Stimulated activated CD4-positive, alpha-beta T cell treated with anti-CD3 and anti-CD28 coated beads, Interleukin-4, amount 100 ng/mL, for 48 hours (primary cell): ENCODE data around the gene HCK.

Source experiments
- DNase-seq, 2 donors: peaks; one replicate each; pipeline ENCODE4 v3.0.0-alpha.2; 2020; ENCODE audit warnings: low read depth in 2 of 2

Gene HCK

DNA sequence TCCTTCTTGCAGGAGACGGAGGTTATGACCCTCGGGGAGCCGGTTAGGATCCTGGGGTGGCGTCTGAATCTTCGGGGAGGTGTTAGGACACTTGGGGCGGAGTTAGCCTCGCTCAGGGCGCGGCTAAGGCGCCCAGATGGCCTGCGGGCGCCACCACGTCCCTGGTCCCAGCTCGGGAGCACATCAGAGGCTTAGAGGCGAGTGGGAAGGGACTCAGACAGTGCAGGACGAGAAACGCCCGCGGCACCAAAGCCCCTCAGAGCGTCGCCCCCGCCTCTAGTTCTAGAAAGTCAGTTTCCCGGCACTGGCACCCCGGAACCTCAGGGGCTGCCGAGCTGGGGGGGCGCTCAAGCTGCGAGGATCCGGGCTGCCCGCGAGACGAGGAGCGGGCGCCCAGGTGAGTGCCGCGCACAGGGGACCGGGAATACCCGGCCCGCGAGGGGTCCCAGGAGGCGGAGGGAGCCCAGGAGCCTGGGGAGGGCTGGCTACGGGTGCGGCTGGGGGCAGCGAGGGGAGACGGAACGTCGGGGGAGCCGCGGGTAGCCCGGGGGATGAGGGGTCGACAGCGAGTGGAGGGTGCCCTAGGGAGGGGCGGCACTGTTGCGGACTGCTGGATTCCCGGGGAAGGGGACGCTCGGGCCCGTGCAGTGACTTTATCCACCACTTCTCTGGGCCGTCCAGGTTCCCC, at the start of gene HCK:
HCK (plus strand) TSS at position 153 of the 688 bp plus-strand sequence.
- DNase-seq: no peak

GRCh38 chr20:32003325-32003724, 48.7 kb upstream of the HCK start:
- DNase-seq: no peak

GRCh38 chr20:32004963-32005362, 47.1 kb upstream of the HCK start:
- no peak for DNase-seq

DNA sequence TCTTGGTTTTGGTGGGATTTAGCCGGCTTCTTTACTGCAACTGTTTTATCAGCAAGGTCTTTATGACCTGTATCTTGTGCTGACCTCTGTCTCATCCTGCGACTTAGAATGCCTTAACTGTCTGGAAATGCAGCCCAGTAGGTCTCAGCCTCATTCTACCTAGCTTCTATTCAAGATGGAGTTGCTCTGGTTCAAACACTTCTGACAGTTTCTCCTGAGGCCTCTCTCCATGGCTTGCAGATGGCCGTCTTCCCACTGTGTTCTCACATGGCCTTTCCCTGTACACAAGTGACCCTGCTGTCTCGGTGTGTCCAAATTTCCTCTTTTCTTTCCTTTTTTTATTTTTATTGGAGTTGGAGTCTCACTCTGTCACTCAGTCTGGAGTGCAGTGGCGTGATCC, 46.0 kb upstream of the HCK start:
- no peak for DNase-seq

DNA sequence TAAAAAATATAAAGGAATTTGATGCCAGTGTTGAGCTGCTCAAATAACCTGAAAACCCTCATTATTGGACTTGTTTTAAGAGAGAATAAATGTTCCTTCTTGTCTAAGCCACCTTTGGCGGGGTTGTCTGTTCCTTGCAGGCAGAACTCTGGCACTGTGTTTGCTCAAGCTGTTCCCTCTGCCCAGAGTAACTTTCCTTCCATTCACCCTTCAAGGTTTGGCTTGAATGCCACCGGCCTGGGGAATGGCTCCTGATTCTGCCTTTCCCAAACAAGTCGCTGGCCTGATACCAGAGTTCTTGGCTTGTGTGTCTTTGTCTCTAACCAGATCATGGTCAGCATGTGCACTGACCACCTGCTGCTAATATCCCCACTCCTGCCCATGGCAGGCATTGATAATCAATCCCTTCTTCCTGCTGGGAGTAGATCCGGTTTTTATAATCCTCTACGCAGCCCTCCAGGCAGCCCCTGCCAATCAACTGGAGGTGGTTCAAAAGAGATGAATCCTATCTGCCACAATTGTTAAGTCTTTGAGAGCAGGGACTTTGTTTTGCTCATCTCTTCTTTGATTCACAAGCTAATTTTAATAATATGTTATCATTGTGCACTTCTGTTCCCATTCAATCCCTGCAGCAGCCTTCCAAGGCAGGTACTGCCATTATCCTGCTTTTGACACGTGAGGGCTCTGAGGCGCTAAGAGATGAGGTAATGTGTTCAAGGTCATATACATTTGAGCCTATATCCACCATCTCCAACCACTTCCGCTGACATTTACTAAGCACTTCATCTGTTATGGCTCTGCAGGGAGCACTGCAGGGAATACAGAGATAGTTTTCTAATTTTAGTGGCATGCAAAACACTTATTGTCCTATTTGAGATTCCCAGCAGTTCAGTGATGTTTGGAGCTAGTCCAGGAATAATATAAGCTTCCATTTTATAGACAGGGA, 44.9 kb upstream of the HCK start:
- no peak for DNase-seq

GRCh38 chr20:32007787-32008616, 44.0 kb upstream of the HCK start:
- DNase-seq: no peak

- DNase-seq: no peak
These were observed 42.5 kb upstream of the HCK start for GRCh38 chr20:32009564-32009963.

DNA sequence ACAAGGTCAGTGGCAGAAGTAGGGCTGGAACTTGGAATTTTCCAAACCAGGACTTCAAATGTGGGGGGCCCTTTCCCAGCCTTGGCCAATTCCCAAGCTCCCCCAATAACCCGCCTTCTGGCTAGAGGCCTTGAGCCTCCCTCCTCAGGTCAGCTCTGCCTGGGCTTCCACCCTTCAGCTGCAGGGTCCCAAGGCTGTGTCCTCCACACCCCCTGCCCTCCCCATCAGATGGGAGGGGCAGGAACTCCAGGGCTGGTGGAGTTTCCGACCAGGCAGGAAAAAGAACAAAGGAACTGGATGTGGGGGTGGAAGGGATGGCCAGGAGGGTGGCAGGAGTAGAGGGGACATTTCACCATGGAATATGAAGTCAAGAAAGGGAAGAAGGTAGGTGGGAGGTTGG, 41.9 kb upstream of the HCK start, which contains the start of gene CCM2L:
CCM2L (plus strand) TSS at position 338 of the 400 bp plus-strand sequence; CDS start at position 355, 17 bp downstream.
- DNase-seq: no peak

DNA sequence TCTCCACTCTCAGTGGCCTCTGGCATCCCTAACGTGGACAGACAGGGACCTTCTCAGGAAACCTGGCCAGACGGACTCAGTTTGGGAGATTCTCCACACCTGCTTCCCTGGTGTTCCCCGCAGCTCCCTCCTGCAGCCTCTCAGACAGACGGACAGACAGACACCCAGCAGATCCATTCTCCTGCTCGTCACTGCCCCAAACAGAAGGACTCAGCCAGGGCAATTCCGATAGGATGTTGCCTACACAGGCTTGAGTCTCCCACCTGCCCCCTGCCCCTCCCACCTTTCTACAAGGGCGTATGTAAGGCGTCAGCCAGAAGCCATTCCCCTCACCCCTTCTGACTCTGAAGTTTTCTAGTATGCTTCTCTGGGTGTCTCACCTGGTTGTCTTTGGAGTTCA, 41.4 kb upstream of the HCK start:
- no peak for DNase-seq

- no peak for DNase-seq
These were observed 39.8 kb upstream of the HCK start for GRCh38 chr20:32012159-32012688.

GRCh38 chr20:32013326-32013725, 38.7 kb upstream of the HCK start:
- no peak for DNase-seq

DNA sequence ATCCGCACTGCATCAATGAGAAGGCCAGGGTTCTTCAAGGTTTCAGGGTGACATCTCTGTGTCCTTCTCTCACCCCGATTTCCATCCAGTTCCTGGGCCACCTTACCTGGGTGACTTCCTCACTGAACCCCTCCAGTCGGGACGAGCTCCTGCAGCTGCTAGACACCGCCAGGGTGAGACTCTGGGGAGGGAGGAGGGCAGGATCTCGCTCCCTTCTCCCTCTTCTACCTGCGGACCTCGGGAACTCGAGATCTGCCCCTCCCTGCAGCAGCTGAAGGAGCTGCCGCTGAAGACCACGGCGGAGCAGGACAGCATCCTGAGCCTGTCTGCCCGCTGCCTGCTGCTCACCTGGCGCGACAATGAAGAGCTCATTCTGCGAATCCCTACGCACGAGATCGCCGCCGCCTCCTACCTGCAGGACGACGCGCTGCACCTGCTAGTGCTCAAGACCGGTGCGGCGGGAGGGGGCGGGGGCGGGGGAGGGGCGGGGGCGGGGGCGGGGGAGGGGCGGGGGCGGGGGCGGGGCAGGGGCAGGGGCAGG, 34.3 kb upstream of the HCK start:
- peak; percentile 15 to 18 for DNase-seq

DNA sequence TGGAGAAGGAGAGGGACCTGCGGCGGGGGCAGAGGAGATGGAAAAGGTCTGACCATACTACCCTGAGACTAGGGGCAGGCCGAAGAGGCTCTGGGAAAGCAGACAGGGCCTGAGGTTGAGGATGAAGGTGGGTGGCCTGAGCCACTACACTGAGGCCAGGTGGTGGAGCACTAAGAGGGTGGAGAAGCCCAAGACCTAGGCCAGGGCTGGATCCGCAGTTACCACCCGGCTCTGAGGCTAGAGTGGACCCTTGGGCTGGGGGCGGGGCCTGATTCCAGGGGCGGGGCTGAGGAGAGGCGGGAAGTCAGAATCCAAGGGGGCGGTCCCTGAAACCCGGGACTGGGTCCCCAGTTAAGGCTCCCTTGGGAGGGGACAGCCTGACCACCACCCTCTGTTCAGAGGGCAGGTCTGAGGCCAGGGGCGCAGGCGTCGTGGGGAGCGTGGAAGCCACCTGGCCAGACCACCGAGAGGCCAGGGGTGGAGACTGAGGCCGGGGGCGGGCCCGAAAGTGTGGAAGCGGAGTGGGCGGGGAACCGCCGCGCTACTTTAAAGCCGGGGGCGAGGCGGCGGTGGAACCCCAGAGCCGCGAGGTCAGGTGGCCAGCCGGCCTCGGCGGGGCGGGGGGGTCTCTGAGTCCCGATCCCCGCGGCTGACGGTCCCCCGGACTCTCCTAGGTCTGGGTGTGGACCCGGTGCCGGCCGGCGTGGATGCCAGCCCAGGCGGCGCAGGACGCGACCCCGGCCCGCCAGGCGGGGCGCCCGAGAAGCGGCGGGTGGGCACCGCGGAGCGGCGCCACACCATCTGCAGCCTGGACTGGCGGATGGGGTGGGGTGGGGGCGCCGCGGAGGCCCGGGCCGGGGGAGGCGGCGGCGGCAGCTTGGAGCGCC, 33.5 kb upstream of the HCK start:
- DNase-seq: peak; percentile 40 to 56

GRCh38 chr20:32019156-32019510, 32.9 kb upstream of the HCK start:
- DNase-seq: no peak

- no peak for DNase-seq
These were observed 32.2 kb upstream of the HCK start for GRCh38 chr20:32019563-32020463.

- no peak for DNase-seq
These were observed 31.0 kb upstream of the HCK start for GRCh38 chr20:32021091-32021490.

DNA sequence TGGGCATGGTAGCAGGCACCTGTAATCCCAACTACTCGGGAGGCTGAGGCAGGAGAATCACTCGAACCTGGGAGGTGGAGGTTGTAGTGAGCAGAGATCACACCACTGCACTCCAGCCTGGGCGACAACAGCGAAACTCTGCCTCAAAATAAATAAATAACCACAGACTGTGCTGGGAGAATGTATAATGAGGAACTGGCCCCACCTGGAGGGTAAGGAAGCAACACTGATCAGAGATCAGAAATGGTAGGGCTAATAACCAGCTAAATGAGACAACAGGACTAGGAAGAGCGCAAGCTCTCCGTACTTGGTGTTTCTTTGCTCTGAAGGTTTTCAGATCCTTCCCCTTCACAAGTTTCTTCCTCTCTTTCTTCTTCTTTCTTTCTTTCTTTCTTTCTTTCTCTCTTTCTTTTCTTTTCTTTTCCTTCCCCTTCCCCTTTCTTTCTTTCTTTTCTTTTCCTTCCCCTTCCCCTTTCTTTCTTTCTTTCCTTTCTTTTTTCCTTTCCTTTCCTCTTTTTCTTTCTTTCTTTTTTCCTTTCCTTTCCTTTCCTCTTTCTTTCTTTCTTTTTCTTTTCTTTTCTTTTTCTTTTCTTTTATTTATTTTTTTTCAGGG, 27.3 kb upstream of the HCK start:
- no peak for DNase-seq

DNA sequence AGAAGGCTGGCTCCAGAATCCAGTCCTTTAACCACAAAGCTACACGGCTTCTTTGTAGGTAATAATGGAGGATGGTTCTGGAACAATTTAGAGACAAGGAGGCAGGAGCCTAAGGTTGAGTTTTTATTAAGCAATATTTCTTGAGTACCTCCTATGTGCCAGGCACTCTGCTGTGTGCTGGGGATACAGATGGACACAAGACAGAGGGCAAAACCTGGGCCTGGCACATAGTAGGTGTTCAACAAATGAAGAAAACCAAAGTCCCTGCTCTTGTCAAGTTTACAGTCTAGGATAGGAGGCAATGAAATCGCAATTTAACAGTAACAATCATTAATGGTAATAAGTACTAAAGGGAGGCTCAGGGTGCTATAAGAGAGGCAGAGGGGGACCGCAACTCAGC, 24.4 kb upstream of the HCK start:
- DNase-seq: no peak
